OCI-LY1 (cell line): ENCODE data around the gene YJU2.

ENCODE experiments used
- H2AFZ ChIP-seq: fragments of 200-600 bp; sonication (generic), shearing (Covaris generic); 2 replicates; pipeline ENCODE4 v1.6.0; 2014; ENCODE audit warnings: antibody characterized with exemption, mild to moderate bottlenecking, low read length
- H3F3A ChIP-seq: fragments of 200-600 bp; sonication (generic), shearing (Covaris generic); 2 replicates; pipeline ENCODE4 v1.6.0; 2014; ENCODE audit warnings: mild to moderate bottlenecking, antibody characterized with exemption, low read length, moderate library complexity; ENCODE audit not compliant: insufficient read depth
- H3K27ac ChIP-seq: fragments of 200-600 bp; sonication (generic); 2 replicates; pipeline ENCODE4 v1.5.1; 2014; ENCODE audit warnings: low read length, mixed run types, mild to moderate bottlenecking, low read depth; ENCODE audit not compliant: poor library complexity, severe bottlenecking
- H3K27me3 ChIP-seq: fragments of 200-600 bp; sonication (generic); 2 replicates; pipeline ENCODE4 v1.6.0; 2014; ENCODE audit warnings: antibody characterized with exemption, mild to moderate bottlenecking, low read length, moderate library complexity; ENCODE audit not compliant: insufficient read depth
- H3K36me3 ChIP-seq: fragments of 200-600 bp; sonication (generic); 2 replicates; pipeline ENCODE4 v1.6.1; 2014; ENCODE audit warnings: mild to moderate bottlenecking, antibody characterized with exemption, low read length, moderate library complexity, mixed read lengths; ENCODE audit not compliant: insufficient read depth
- H3K4me1 ChIP-seq: fragments of 200-600 bp; sonication (generic); 2 replicates; pipeline ENCODE4 v1.5.1; 2014; ENCODE audit warnings: mild to moderate bottlenecking, low read length, moderate library complexity; ENCODE audit not compliant: insufficient read depth, severe bottlenecking
- H3K4me2 ChIP-seq: fragments of 200-600 bp; sonication (generic), shearing (Covaris generic); 2 replicates; pipeline ENCODE4 v1.6.1; 2014; ENCODE audit warnings: low read length
- H3K4me3 ChIP-seq: fragments of 200-600 bp; sonication (generic); 2 replicates; pipeline ENCODE4 v1.5.1; 2014; ENCODE audit warnings: low read length, low read depth, mild to moderate bottlenecking, mixed read lengths; ENCODE audit not compliant: poor library complexity, severe bottlenecking
- H3K79me2 ChIP-seq: fragments of 200-600 bp; shearing (Covaris generic); 2 replicates; pipeline ENCODE4 v1.6.1; 2016; ENCODE audit warnings: mixed run types, low read length, mixed read lengths; ENCODE audit not compliant: insufficient read depth
- H3K9ac ChIP-seq: fragments of 200-600 bp; sonication (generic), shearing (Covaris generic); 2 replicates; pipeline ENCODE4 v1.6.1; 2014; ENCODE audit warnings: mild to moderate bottlenecking, low read length, mixed read lengths
- H3K9me2 ChIP-seq: fragments of 200-600 bp; sonication (generic), shearing (Covaris generic); 2 replicates; pipeline ENCODE4 v1.6.1; 2014; ENCODE audit warnings: low read depth, mild to moderate bottlenecking, low read length, mixed read lengths
- H3K9me3 ChIP-seq: fragments of 200-600 bp; shearing (Covaris generic); 2 replicates; pipeline ENCODE4 v1.6.1; 2014; ENCODE audit warnings: low read length, mixed read lengths
- H4K20me1 ChIP-seq: fragments of 200-600 bp; sonication (generic), shearing (Covaris generic); 2 replicates; pipeline ENCODE4 v1.6.0; 2016; ENCODE audit warnings: mild to moderate bottlenecking, low read length; ENCODE audit not compliant: insufficient read depth
- CTCF ChIP-seq: fragments of 200-600 bp; sonication (generic), shearing (Covaris generic); IDR thresholded peaks from 2 replicates; pipeline ENCODE4 v1.5.1; 2017; ENCODE audit warnings: mild to moderate bottlenecking, antibody characterized with exemption, low read length, moderate library complexity, mixed read lengths
- EZH2 ChIP-seq: fragments of 200-600 bp; sonication (generic), shearing (Covaris generic); IDR thresholded peaks from 2 replicates; pipeline ENCODE4 v1.8.0; 2017; ENCODE audit warnings: borderline replicate concordance, mixed run types, mild to moderate bottlenecking, antibody characterized with exemption, low read length, moderate library complexity, mixed read lengths

YJU2 gene

DNA sequence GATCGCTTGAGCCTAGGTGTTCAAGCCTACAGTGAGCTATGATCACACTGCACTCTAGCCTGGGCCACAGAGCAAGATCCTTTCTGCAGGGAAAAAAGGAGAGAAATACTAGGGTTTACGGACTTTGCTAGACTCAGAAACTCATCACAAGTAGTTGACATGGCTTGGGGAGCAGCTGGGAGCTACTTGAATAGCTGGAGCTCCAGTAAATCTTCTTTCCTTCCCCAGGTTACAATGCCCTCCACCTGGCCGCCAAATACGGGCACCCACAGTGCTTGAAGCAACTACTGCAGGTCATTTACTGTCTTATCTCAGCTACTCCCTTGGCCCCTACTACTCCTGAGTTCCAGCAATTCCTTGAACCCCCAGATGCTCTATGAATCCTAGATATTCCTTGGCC lies 45.1 kb upstream of the YJU2 start:
- Histone ChIP-seq H4K20me1 (no peaks in the 10 kb centered on the region), H3K27me3 (no peaks in the 10 kb centered on the region; the same call in 1 of the 2 replicates), H3K4me2 (no peak overlapping the region), H3K36me3 (no peaks in the 10 kb centered on the region), H3K9me3 (peaks cover 3% of the 10 kb centered on the region; the same call in 1 of the 2 replicates), H3K27ac (no peak overlapping the region), H3K9ac (no peak overlapping the region), H3K9me2 (no peaks in the 10 kb centered on the region), H3K79me2 (no peaks in the 10 kb centered on the region), H3K4me1 (peaks cover 4% of the 10 kb centered on the region), H3K4me3 (no peak overlapping the region), H3F3A (no peaks in the 10 kb centered on the region), H2AFZ (no peak overlapping the region)
- no peak for TF ChIP-seq EZH2
- TF ChIP-seq CTCF = no peak

DNA sequence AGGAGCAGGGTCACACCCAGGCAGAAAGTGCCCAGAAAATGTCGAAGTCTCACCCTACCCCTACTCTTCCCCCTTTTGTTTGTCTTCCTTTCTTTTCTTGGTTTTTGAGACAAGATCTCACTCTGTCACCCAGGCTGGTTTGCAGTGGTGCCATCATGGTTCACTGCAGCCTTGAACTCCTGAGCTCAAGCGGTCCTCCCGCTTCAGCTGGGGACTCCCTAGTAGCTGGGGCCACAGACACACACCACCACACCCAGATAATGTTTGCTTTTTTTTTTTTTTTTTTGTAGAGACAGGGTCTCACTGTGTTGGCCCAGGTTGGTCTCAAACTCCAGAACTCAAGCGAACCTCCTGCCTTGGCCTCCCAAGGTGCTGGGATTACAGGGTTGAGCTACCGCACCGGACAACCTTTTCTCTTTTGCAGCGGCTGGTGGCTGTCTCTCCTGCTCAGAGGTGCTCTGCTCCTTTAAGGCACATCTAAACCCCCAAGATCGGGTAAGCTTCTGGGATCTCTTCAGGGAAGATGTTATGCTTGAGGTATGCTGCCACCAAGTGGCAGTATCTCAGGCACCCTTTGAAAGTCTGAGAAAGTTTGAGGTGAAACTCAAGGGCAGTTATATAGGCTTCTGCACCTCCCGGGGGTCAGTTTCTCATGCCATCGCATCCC lies 39.9 kb upstream of the YJU2 start:
- no peak overlapping the region for H3K4me2 ChIP-seq
- H3K9me3 ChIP-seq = no peaks in the 10 kb centered on the region
- H3F3A ChIP-seq = no peaks in the 10 kb centered on the region
- H3K36me3 ChIP-seq = no peaks in the 10 kb centered on the region
- H3K9ac ChIP-seq = no peak overlapping the region
- H3K4me1 ChIP-seq = peaks cover 4% of the 10 kb centered on the region
- no peak for TF ChIP-seq CTCF
- H3K9me2 ChIP-seq = no peaks in the 10 kb centered on the region
- H3K4me3 ChIP-seq = no peak overlapping the region
- no peak overlapping the region for H2AFZ ChIP-seq
- no peaks in the 10 kb centered on the region for H4K20me1 ChIP-seq
- peaks cover 4% of the 10 kb centered on the region; the same call in 1 of the 2 replicates for H3K27me3 ChIP-seq
- no peaks in the 10 kb centered on the region for H3K79me2 ChIP-seq
- H3K27ac ChIP-seq = no peak overlapping the region

DNA sequence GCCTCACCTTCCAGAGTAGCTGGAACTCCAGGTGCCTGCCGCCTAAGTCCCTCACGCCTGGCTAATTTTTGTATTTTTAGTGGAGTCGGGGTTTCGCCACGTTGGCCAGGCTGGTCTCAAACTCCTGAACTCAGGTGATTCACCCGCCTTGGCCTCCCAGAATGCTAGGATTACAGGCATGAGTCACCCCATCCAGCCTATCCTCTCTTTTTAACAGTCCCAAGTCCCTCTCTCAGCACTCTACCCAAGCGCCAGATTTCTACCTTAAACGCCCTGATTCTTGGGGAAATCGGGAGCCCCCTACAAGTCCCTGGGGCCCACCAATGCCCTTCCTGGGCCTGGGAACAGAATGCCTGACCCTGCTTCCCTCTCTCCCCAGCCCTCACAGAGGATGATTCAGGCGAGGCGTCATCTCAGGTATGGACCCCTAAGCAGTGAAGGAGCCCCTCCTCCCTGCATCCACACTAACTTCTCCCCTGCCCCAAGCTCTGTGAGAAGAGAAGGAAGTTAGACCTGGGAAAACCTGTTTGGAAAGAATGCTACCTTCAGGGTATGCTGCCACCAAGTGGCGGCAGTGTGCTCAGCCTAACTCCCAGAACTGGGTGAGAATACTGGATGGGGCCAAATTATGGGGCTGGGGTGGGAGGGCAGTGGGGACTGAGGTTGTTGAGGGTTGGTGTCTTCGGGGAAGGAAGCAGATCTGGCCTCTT lies 38.3 kb upstream of the YJU2 start:
- TF ChIP-seq CTCF (peak; percentile 43), EZH2 (no peak)
- Histone ChIP-seq H2AFZ (no peak overlapping the region), H3K27me3 (peaks cover 4% of the 10 kb centered on the region; the same call in 1 of the 2 replicates), H4K20me1 (no peaks in the 10 kb centered on the region), H3K79me2 (no peaks in the 10 kb centered on the region), H3K4me2 (no peak overlapping the region), H3K9me3 (no peaks in the 10 kb centered on the region), H3K36me3 (no peaks in the 10 kb centered on the region), H3K27ac (no peak overlapping the region), H3K9ac (no peak overlapping the region), H3F3A (no peaks in the 10 kb centered on the region), H3K9me2 (no peaks in the 10 kb centered on the region), H3K4me3 (no peak overlapping the region), H3K4me1 (peaks cover 4% of the 10 kb centered on the region)
